ENCODE results near the gene RRAD. TPM values are rescaled to one million over a fixed set of nuclear protein-coding genes. Genes with fewer than 3 reads are reported as not detected.

The RRAD gene
- total and polyA plus RNA-seq, 2 of the 4 experiments (the other 2 are of a cell fraction) = 1.3 to 2.1 TPM

GRCh38 chr16:66961914-66962313, 36.6 kb upstream of the RRAD start:
- no peak overlapping the region for H3K4me2 ChIP-seq (ENCODE audit: low read depth, low read length)
- H3K9ac ChIP-seq (ENCODE audit: low read depth, low read length) = no peak overlapping the region
- dilution Hi-C loops (cut with HindIII; ENCODE audit: low sequenced_read_pairs, unreplicated experiment) (no loop called here), in situ Hi-C loops (cut with MboI; ENCODE audit: low sequenced_read_pairs) (loop anchor here (5.0 to 10.0 kb wide), 2 partner anchors 195 to 493 kb away; partner anchors contain the start of genes FBXL8 and TRADD), intact Hi-C loops (cut with micrococcal nuclease) (no loop called here)
- no peak overlapping the region for H3K4me3 ChIP-seq (ENCODE audit: insufficient read depth, low read depth, low read length)
- TF ChIP-seq RAD21 (IDR thresholded peaks at IDR 0.05; ENCODE audit: low read length) (no peak), RFX5 (IDR thresholded peaks at IDR 0.05; ENCODE audit: low read depth, low read length) (no peak), RCOR1 (IDR thresholded peaks at IDR 0.05; ENCODE audit: insufficient replicate concordance, low read length) (no peak)
- peaks cover 3% of the 10 kb centered on the region; the same call in 1 of the 2 replicates for H3K9me1 ChIP-seq (ENCODE audit: insufficient read depth, low read length)
- no peak overlapping the region for H3K18ac ChIP-seq (ENCODE audit: low read depth, low read length)
- no peaks in the 10 kb centered on the region for H4K20me1 ChIP-seq (ENCODE audit: insufficient read depth, low read length)
- H2AK9ac ChIP-seq (replicated peaks; ENCODE audit: low read depth, low read length, poor library complexity) = no peak overlapping the region
- H4K8ac ChIP-seq (ENCODE audit: low read depth in 2 of 2, low read length in 2 of 2) = no peak overlapping the region
- H4K91ac ChIP-seq (ENCODE audit: insufficient read depth, low read depth, low read length) = no peak overlapping the region
- H3K23ac ChIP-seq (ENCODE audit: low read depth, low read length) = no peak overlapping the region
- no peak overlapping the region for H2AK5ac ChIP-seq (ENCODE audit: low read depth, low read length)
- no peaks in the 10 kb centered on the region for H3K36me3 ChIP-seq (ENCODE audit: control insufficient read depth, insufficient read depth, low read length)
- H2BK5ac ChIP-seq (ENCODE audit: low read depth, low read length, poor library complexity, severe bottlenecking) = no peak overlapping the region
- no peak for ATAC-seq (ENCODE audit: low read depth)
- H4K5ac ChIP-seq (ENCODE audit: low read depth, low read length) = no peak overlapping the region
- no peak overlapping the region for H3K56ac ChIP-seq (ENCODE audit: extremely low read depth, insufficient read depth, low read length)
- H2BK20ac ChIP-seq (ENCODE audit: low read depth, low read length) = no peak overlapping the region
- ChIA-PET POLR2A (ENCODE audit: unreplicated experiment) (no interaction called here), CTCF (interaction anchor here (0.6 kb wide), 1 partner anchor 299 kb away, joined by 3 read pairs; no protein-coding TSS in a partner anchor)
- no peak overlapping the region for H3K14ac ChIP-seq (replicated peaks; ENCODE audit: low read depth, low read length)
- no TSS peak for BruUV-seq (replicated peaks)
- H2AFZ ChIP-seq (replicated peaks; ENCODE audit: low read length, poor library complexity) = peak overlapping the region; percentile 33
- DNase-seq = no peak
- 86% methylated on average over 2 of the region's 5 CpGs; no CpG with 5 or more reads in 1 of the 2 experiments for WGBS, 2 experiments (ENCODE audit: extremely low coverage in 2 of 2, insufficient read length in 1 of 2)
- H3K79me1 ChIP-seq (ENCODE audit: low read depth in 1 of 2, low read length in 2 of 2) = no peaks in the 10 kb centered on the region
- H2BK120ac ChIP-seq (ENCODE audit: low read depth, low read length) = no peak overlapping the region
- peaks cover 42% of the 10 kb centered on the region for H3K27me3 ChIP-seq (ENCODE audit: control insufficient read depth, insufficient read depth, low read length)
- no peak overlapping the region for H3K4ac ChIP-seq (ENCODE audit: low read depth, low read length)
- H3K9me3 ChIP-seq (ENCODE audit: control insufficient read depth, insufficient read depth, low read length) = no peaks in the 10 kb centered on the region
- H2BK15ac ChIP-seq (ENCODE audit: low read depth, low read length) = no peak overlapping the region
- H3K27ac ChIP-seq (ENCODE audit: insufficient read depth, low read length) = no peak overlapping the region
- H3K4me1 ChIP-seq (ENCODE audit: control insufficient read depth, insufficient read depth, low read length) = no peaks in the 10 kb centered on the region

All from IMR-90 (cell line).